Measurements from ENCODE around the gene AGAP1.

Gene AGAP1

DNA sequence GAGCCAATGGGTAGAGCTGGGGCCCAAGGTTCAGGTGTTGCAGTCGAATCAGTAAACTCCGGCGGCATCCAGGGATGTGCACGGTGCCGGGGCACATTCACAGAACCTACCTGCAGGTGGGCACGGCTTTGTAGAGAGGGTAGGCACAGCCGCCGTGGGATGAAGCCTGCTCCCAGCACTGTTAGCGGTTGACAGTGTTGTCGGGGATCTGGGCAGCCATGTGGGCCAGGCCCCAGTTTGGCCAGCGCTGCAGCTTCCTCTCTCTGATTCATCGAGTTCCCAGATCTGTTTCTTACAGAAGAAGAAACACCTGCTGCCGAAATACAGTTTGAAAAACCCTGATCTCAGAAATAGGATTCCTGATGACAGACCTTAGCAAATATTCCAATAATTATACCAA lies 274.8 kb downstream of the AGAP1 start:
- DNase-seq (ENCODE audit: low read depth in 2 of 2), result no peak

DNA sequence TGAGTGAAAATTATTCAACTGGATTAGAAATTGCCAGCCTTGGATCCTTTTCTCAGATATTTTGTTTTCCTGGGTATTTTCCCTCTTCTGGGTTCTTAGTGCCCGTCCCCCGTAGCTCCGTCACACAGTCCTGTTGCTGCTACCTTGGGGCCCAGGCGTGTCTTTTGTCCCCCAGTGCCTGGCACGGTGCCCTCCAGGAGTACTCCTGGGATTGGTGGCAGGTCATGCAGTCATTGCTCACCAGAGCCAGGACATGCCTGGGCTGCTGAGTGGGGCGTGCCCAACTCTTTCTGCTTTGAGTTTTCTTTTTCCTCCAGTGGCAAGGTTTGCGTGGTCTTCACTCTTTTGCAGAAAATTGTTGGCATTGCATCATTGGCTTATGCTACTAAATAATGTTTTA lies 275.2 kb downstream of the AGAP1 start:
- DNase-seq (ENCODE audit: low read depth in 2 of 2), result no peak

GRCh38 chr2:235770909-235771820 lies 277.3 kb downstream of the AGAP1 start:
- DNase-seq (ENCODE audit: low read depth in 2 of 2), result no peak

DNA sequence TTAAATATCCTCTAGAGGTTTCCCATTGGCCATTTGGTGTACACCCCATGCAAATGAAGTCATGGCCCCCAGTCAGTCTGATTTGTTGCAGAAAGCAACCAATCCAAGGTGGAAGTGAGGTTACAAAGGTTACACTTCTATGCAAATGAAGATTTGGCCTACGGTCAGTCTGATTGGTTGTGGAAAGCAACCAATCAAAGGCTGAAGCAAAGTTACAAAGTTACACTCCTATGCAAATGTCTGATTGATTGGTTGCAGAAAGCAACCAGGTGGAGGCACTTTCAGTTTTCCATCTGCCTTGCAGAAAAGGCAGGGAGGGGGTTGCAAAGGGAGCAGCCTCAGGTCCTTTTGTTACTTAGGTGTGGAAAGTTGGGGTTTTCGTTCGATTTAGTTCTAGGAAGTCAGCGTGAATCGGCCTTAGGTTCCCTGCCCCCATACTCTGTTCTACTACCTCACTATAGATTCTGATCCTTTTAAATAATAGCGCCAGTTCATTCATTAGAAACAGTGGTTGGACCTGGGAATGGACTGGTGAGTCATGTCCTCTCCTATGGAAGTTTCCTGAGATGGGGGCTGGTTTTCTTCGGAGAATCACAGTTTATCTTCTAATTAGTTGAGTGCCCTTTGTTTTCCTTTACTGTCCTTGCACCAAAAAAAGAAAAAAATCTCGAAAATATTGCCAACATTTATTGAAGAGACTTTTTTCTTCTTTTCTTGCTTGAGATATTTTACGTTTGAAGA lies 279.5 kb downstream of the AGAP1 start:
- DNase-seq (ENCODE audit: low read depth in 2 of 2), result no peak

- no peak for DNase-seq (ENCODE audit: low read depth in 2 of 2)
These were observed 280.5 kb downstream of the AGAP1 start for GRCh38 chr2:235774153-235774870.

DNA sequence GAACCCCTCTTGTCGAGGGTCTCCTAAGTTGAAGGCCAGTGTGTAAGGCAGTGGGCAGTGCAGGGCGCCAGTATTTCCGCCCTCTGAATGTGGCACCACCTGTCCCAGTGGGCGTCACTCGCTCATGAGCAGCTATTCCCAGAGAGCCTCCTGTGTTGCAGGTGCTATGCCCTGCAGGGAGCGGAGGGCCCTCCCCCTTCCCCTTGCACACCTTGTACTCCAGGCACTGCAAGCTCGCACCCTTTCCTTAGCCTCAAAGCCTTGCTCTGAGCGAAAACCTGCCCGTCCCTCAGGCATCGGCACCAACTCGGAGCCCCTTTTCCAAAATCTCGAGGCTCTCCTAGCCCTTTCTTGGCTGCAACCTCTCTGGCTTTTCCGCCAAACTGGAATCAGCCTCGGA lies 282.7 kb downstream of the AGAP1 start:
- no peak for DNase-seq (ENCODE audit: low read depth in 2 of 2)

GRCh38 chr2:235779444-235779896 lies 285.6 kb downstream of the AGAP1 start:
- peak; percentile 59 to 61 for DNase-seq (ENCODE audit: low read depth in 2 of 2)

- DNase-seq (ENCODE audit: low read depth in 2 of 2), result no peak
These were observed 286.6 kb downstream of the AGAP1 start for GRCh38 chr2:235780401-235780800.

GRCh38 chr2:235781775-235782174 lies 287.9 kb downstream of the AGAP1 start:
- DNase-seq (ENCODE audit: low read depth in 2 of 2), result no peak

DNA sequence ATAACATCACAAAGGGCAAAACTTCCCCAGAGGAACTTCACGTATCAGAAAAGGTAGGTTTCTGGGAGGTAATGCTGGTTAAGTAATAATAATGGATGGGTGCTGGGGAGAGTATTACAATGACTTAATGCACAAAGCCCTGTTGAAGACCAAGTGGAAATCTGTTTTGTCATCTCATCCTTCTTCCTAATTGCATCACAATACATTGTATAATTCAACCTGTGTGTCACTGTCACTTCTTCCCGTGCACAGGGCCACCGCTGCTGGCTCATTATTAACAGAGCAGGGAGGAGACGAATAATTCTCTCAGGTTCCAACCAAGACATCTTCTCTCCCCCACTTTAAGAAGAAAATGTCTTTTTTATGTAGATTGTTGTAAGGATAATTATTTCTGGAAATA lies 290.9 kb downstream of the AGAP1 start:
- no peak for DNase-seq (ENCODE audit: low read depth in 2 of 2)

- no peak for DNase-seq (ENCODE audit: low read depth in 2 of 2)
These were observed 295.7 kb downstream of the AGAP1 start for GRCh38 chr2:235789552-235789951.

- no peak for DNase-seq (ENCODE audit: low read depth in 2 of 2)
These were observed 299.4 kb downstream of the AGAP1 start for GRCh38 chr2:235793163-235793752.

DNA sequence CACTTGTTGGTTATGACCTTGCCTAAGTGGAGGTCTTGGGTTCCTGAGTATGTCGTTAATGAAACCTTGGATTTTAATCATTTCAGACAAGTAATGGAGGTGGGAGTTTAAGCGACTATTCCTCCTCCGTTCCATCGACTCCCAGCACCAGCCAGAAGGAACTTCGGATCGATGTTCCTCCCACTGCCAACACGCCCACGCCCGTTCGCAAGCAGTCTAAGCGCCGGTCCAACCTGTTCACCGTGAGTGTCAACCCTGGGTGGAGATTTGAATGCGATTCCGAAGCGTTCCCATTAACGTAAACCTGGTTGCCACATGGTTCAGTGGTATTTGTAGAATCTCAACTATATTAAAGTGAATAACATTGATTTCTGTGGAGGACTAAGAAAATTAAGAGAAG lies 305.4 kb downstream of the AGAP1 start:
- no peak for DNase-seq (ENCODE audit: low read depth in 2 of 2)

DNA sequence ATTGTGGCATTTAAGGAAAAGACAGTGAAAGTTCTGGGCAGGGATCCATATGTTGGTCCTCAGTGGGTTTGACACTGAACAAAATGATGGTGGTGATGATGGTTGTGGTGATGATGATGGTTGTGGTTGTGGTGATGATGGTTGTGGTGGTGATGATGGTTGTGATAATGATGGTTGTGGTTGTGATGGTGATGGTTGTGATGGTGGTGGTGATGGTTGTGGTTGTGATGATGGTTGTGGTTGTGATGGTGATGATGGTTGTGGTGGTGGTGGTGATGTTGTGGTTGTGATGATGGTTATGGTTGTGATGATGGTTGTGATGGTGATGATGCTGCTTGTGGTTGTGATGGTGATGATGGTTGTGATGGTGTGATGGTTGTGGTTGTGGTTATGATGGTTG lies 308.7 kb downstream of the AGAP1 start:
- DNase-seq (ENCODE audit: low read depth in 2 of 2), result no peak

DNA sequence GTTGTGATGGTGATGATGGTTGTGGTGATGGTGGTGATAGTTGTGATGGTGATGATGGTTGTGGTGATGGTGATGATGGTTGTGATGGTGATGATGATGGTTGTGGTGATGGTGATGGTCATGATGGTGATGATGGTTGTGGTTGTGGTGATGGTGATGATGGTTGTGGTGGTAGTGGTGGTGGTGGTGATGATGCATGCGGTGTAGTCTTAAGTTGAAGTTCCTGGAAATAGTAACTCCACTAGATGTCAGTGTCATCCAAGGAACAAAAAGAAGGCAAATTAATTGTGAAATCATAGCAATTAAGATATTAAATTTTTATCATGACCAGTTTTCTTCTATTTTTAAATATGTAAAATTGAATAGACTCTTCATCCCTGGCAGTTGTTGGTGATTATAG lies 309.2 kb downstream of the AGAP1 start:
- no peak for DNase-seq (ENCODE audit: low read depth in 2 of 2)

DNA sequence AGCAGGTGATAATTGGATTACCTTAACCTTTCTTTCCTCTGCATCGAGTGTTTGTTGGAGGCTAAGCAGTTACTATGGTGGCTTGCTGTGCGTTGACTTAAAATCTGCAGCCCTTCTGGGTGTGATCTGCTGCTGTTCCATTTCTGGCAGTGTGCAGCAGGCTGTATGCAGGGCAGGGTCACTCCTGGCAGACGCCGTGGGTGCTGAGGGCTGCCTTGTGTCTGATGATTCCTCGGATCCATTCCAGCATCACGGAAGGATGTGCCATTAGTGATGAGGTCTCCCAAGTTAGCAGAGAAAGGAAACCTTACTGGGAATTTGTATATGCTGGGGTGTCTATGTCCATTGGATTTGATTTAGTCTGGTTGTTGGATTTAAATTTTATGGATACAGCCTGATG lies 310.8 kb downstream of the AGAP1 start:
- DNase-seq (ENCODE audit: low read depth in 2 of 2), result no peak

GRCh38 chr2:235806986-235807750 lies 313.3 kb downstream of the AGAP1 start:
- DNase-seq (ENCODE audit: low read depth in 2 of 2), result no peak

- DNase-seq (ENCODE audit: low read depth in 2 of 2), result no peak
These were observed 314.5 kb downstream of the AGAP1 start for GRCh38 chr2:235808366-235808765.

DNA sequence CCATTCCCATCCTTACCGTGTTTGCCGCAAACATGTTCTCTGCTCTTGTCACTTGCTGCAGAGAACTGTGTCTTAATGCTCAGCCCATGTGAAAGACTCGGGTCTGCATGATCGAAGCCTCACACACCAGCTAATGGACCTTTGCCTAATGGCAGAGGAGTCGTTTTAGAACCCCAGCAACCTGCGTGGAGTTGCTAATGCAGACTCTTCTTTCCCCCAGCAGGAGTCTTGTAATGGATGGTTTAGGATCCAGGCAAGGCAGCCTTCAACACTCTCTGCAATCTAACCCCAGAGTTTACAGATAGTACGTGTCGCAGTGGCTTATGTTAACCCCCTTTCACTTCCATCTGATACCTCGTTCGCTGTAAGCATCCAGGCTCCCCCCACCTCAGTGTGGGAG lies 316.4 kb downstream of the AGAP1 start:
- DNase-seq (ENCODE audit: low read depth in 2 of 2), result no peak

GRCh38 chr2:235810846-235811245 lies 317.0 kb downstream of the AGAP1 start:
- DNase-seq (ENCODE audit: low read depth in 2 of 2), result no peak
